MM.1S (cell line): ENCODE data around the gene DNLZ.

Source experiments
- DNase-seq: peaks from one replicate; pipeline ENCODE4 v3.0.0-alpha.2; 2015
- H2AFZ ChIP-seq: fragments of 300-600 bp; sonication (generic); 2 replicates; pipeline ENCODE4 v1.6.0; 2016; ENCODE audit warnings: antibody characterized with exemption, low read length
- H3F3A ChIP-seq: fragments of 300-600 bp; sonication (generic); 2 replicates; pipeline ENCODE4 v1.6.1; 2016; ENCODE audit warnings: mild to moderate bottlenecking, antibody characterized with exemption, low read length, moderate library complexity, mixed read lengths; ENCODE audit not compliant: insufficient read depth
- H3K27ac ChIP-seq: fragments of 300-600 bp; sonication (generic); 2 replicates; pipeline ENCODE4 v1.5.1; 2016; ENCODE audit warnings: mild to moderate bottlenecking, low read length
- H3K27me3 ChIP-seq: fragments of 300-600 bp; sonication (generic); replicated peaks from 2 replicates; pipeline ENCODE4 v1.6.0; 2016; ENCODE audit warnings: low read length; ENCODE audit not compliant: insufficient read depth
- H3K36me3 ChIP-seq: fragments of 300-600 bp; sonication (generic); replicated peaks from 2 replicates; pipeline ENCODE4 v1.6.1; 2016; ENCODE audit warnings: mild to moderate bottlenecking, low read length, mixed read lengths; ENCODE audit not compliant: insufficient read depth
- H3K4me1 ChIP-seq: fragments of 300-600 bp; sonication (generic); 2 replicates; pipeline ENCODE4 v1.6.1; 2016; ENCODE audit warnings: low read length, mixed read lengths
- H3K4me2 ChIP-seq: fragments of 300-600 bp; sonication (generic); 2 replicates; pipeline ENCODE4 v1.6.0; 2016; ENCODE audit warnings: low read depth, low read length
- H3K4me3 ChIP-seq: fragments of 300-600 bp; sonication (generic); 2 replicates; pipeline ENCODE4 v1.5.1; 2016; ENCODE audit warnings: low read length, mixed read lengths
- H3K79me2 ChIP-seq: fragments of 300-600 bp; sonication (generic); 2 replicates; pipeline ENCODE4 v1.6.1; 2016; ENCODE audit warnings: mixed run types, low read length, mixed read lengths
- H3K9ac ChIP-seq: fragments of 300-600 bp; sonication (generic); 2 replicates; pipeline ENCODE4 v1.6.1; 2016; ENCODE audit warnings: low read length, mixed read lengths
- H3K9me2 ChIP-seq: fragments of 300-600 bp; sonication (generic); replicated peaks from 2 replicates; pipeline ENCODE4 v1.6.1; 2016; ENCODE audit warnings: mild to moderate bottlenecking, low read length, mixed read lengths; ENCODE audit not compliant: insufficient read depth
- H3K9me3 ChIP-seq: fragments of 300-600 bp; sonication (generic); replicated peaks from 2 replicates; pipeline ENCODE4 v1.6.1; 2016; ENCODE audit warnings: mild to moderate bottlenecking, low read length, mixed read lengths; ENCODE audit not compliant: insufficient read depth
- H4K20me1 ChIP-seq: fragments of 300-600 bp; sonication (generic); 2 replicates; pipeline ENCODE4 v1.6.1; 2016; ENCODE audit warnings: mild to moderate bottlenecking, low read length, moderate library complexity, mixed read lengths; ENCODE audit not compliant: insufficient read depth
- EZH2 ChIP-seq: fragments of 300-600 bp; sonication (generic); optimal IDR thresholded peaks from 2 replicates; pipeline ENCODE3; 2017; ENCODE audit warnings: low read depth, mild to moderate bottlenecking, antibody characterized with exemption, low read length, mixed read lengths
- EZH2phosphoT487 ChIP-seq: fragments of 300-600 bp; sonication (generic); IDR thresholded peaks from 2 replicates; pipeline ENCODE4 v1.6.1; 2018; ENCODE audit warnings: antibody characterized with exemption, low read length
- TF ChIP-seq, protein P1 (sequence below): fragments of 300-600 bp; sonication (generic); IDR thresholded peaks from 2 replicates; pipeline ENCODE4 v1.5.1; 2016; ENCODE audit warnings: antibody characterized with exemption, low read length, mixed read lengths

The DNLZ gene

DNA sequence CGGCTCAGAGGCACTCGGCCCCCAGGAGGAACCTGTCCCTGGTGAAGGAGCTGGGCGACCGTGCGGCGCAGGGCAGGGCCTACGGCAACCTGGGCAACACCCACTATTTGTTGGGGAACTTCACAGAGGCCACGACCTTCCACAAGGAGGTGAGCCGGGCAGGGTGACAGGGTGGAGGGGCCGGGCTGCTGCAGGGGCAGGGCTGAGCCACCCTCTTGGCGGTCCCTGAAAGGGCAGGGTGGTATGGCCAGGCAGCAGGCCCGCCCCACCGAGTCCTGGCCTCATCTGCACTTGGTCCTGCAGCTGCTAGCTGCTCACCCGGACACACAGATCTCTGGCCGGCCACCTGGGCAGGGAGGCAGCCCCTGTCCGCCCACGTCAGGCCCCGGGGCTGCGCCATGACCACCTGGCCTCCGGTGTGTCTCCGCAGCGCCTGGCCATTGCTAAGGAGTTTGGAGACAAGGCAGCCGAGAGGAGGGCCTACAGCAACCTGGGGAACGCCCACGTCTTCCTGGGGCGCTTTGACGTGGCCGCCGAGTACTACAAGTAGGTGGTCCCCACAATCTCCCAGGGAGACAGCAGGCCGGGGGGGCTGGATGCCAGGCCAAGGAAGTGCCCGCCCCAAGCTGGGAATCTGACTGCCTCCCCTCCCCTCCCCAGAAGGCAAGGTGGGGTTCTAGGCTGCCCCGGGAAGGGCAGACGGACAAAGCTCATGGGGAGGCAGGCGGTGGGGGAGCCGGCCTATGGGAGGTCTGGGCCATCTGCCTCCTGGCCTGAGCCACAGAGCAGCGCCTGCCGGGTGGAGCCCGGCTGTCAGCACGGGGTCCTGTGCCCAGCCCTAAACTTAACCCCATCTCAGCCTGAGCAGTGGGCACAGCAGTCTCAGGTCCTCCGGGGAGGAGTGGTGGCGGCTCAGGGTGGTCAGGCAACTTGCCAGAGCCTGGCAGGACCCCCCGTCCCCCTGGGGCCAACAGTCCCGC is 25.8 kb downstream of the DNLZ start:
- Histone ChIP-seq H3K9ac (no peak overlapping the region), H3K9me3 (no peaks in the 10 kb centered on the region), H3F3A (no peaks in the 10 kb centered on the region), H3K36me3 (no peaks in the 10 kb centered on the region), H3K9me2 (no peaks in the 10 kb centered on the region), H3K4me2 (no peak overlapping the region), H4K20me1 (no peaks in the 10 kb centered on the region), H3K27me3 (peaks cover 96% of the 10 kb centered on the region), H2AFZ (no peak overlapping the region), H3K27ac (no peak overlapping the region), H3K4me1 (no peaks in the 10 kb centered on the region), H3K79me2 (no peaks in the 10 kb centered on the region), H3K4me3 (no peak overlapping the region)
- no peak for DNase-seq
- TF ChIP-seq EZH2 (no peak), EZH2phosphoT487 (no peak)
- TF ChIP-seq, protein P1, sequence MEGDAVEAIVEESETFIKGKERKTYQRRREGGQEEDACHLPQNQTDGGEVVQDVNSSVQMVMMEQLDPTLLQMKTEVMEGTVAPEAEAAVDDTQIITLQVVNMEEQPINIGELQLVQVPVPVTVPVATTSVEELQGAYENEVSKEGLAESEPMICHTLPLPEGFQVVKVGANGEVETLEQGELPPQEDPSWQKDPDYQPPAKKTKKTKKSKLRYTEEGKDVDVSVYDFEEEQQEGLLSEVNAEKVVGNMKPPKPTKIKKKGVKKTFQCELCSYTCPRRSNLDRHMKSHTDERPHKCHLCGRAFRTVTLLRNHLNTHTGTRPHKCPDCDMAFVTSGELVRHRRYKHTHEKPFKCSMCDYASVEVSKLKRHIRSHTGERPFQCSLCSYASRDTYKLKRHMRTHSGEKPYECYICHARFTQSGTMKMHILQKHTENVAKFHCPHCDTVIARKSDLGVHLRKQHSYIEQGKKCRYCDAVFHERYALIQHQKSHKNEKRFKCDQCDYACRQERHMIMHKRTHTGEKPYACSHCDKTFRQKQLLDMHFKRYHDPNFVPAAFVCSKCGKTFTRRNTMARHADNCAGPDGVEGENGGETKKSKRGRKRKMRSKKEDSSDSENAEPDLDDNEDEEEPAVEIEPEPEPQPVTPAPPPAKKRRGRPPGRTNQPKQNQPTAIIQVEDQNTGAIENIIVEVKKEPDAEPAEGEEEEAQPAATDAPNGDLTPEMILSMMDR, result no peak

DNA sequence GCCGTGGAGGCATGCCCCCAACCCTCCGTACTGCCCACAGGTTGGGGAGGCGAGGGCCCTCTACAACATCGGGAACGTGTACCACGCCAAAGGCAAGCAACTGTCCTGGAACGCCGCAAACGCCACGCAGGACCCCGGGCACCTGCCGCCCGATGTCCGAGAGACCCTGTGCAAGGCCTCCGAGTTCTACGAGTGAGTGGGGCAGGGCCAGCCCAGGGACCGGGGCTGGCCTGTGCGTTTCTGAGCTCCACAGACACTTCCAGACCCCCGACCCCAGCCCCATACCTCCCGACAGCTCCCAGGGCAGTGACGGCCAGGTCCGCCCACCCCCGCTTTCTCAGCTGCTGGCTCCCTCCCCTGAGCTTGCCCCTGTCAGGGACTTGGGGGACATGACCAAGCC is 26.7 kb downstream of the DNLZ start:
- no peak for DNase-seq
- Histone ChIP-seq H3K4me1 (peaks cover 4% of the 10 kb centered on the region; the same call in 1 of the 2 replicates), H3F3A (no peaks in the 10 kb centered on the region), H3K79me2 (no peaks in the 10 kb centered on the region), H3K4me2 (no peak overlapping the region), H2AFZ (no peak overlapping the region), H3K27me3 (peaks cover 96% of the 10 kb centered on the region), H3K4me3 (no peak overlapping the region), H3K9me2 (no peaks in the 10 kb centered on the region), H3K9ac (no peak overlapping the region), H4K20me1 (no peaks in the 10 kb centered on the region), H3K36me3 (no peaks in the 10 kb centered on the region), H3K27ac (no peak overlapping the region), H3K9me3 (no peaks in the 10 kb centered on the region)
- TF ChIP-seq EZH2phosphoT487 (no peak), EZH2 (no peak)
- TF ChIP-seq, protein P1, result no peak

DNA sequence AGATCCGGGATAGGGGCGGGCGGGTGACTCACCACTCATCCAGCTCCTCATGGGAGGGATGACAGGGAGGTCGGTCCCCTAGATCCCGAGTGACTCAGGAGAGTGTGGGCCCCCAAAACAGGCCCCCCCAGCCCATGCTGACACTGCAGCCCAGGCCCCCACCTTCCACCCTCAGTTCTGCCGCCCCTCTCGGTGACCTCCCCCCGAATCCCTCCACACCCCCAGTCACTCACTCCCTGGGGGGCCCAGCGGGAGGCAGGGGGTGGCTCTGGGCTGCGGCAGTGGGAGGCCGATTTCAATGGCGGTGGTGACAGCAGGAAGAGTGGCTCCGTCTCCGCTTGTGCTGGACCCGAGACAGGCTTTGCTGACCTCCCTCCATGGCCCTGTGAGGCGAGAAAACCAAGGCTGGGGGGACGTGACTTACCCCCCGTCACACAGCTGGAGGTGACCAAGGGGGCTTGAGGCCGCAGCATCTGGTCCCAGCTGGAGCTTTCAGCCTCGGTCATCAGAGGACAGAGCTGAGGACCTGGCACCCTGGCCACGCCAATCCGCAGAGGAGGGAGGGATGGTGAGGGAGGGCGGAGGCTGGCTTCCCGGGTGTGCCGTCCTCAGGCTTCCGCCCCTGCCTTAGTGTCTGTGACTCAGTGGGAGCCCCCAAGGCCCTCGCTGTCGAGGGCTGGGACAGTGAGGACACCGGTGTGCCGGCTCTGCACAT is 27.2 kb downstream of the DNLZ start:
- DNase-seq, result no peak
- Histone ChIP-seq H3K9me3 (no peaks in the 10 kb centered on the region), H3K9ac (no peak overlapping the region), H3K4me2 (no peak overlapping the region), H3K4me3 (no peak overlapping the region), H3K27me3 (peaks cover 96% of the 10 kb centered on the region), H3K79me2 (no peaks in the 10 kb centered on the region), H3K27ac (no peak overlapping the region), H4K20me1 (no peaks in the 10 kb centered on the region), H2AFZ (no peak overlapping the region), H3F3A (no peaks in the 10 kb centered on the region), H3K4me1 (peaks cover 6% of the 10 kb centered on the region; the same call in 1 of the 2 replicates), H3K36me3 (no peaks in the 10 kb centered on the region), H3K9me2 (no peaks in the 10 kb centered on the region)
- TF ChIP-seq, protein P1, result no peak
- TF ChIP-seq EZH2phosphoT487 (no peak), EZH2 (no peak)
